GM18870 (cell line): Measurements from ENCODE around the gene TMPO.
A peak's percentile ranks its signal among the peaks of the same experiment; 100 is the strongest.
"Not testable (repeated sequence)": the region's sequence is repeated elsewhere in the genome, so short reads cannot be mapped to it uniquely, and the experiment has no call there.

Experiments
- ATAC-seq: cut with Tn5 transposase; IDR thresholded peaks from one replicate; pipeline ENCODE4 v1.9.1; 2021; ENCODE audit warnings: moderate library complexity; ENCODE audit not compliant: unreplicated experiment

TMPO gene, protein sequence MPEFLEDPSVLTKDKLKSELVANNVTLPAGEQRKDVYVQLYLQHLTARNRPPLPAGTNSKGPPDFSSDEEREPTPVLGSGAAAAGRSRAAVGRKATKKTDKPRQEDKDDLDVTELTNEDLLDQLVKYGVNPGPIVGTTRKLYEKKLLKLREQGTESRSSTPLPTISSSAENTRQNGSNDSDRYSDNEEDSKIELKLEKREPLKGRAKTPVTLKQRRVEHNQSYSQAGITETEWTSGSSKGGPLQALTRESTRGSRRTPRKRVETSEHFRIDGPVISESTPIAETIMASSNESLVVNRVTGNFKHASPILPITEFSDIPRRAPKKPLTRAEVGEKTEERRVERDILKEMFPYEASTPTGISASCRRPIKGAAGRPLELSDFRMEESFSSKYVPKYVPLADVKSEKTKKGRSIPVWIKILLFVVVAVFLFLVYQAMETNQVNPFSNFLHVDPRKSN

DNA sequence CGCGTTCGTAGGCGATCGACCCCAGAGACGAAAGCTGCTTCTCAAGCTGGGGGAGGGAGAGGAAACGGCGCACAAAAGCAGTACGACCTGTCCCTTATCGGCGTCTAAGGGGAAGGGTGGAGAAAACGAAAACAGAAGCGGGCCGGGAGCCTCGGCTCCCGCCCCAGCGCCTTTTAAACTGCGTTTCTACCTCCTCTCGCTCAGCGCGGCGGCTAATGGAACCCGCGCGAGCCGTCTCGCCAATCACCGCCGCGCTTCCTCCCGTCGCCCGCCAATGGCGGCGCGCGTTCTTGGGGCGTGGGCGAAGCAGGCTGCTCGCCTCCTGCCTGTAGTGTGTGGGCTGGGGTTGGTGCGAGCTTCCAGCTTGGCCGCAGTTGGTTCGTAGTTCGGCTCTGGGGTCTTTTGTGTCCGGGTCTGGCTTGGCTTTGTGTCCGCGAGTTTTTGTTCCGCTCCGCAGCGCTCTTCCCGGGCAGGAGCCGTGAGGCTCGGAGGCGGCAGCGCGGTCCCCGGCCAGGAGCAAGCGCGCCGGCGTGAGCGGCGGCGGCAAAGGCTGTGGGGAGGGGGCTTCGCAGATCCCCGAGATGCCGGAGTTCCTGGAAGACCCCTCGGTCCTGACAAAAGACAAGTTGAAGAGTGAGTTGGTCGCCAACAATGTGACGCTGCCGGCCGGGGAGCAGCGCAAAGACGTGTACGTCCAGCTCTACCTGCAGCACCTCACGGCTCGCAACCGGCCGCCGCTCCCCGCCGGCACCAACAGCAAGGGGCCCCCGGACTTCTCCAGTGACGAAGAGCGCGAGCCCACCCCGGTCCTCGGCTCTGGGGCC lies at the start of gene TMPO:
TMPO (plus strand) TSS at position 304 of the 824 bp plus-strand sequence; CDS start at position 582, 278 bp downstream.
- ATAC-seq: peak; percentile 65

DNA sequence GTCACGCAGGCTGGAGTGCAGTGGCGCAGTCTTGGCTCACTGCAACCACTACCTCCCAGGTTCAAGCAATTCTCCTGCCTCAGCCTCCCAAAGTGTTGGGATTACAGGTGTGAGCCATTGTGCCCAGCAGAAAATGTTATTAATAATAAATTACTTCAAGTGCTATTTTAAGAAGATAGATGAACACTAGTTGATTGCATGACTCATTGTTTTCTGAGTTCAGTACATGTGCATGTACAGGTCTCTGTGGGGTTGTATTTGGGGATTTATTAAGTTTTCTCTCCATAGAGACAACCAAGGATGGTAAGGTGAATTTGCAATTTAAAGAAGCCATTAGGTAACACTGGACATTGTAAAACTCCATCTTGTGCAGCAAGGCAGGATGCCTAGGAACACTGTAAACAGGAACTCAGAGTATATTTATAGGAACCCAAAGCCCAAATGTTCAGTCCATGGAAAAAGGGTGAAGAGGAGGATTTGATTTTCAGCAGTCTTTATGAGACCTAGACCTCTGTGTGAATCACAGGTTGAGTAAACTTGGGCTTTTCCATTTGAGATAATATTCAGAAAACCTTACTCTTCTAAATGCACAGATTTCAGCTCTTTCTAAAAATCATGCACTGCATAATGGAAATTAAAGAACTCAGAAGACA lies 49.3 kb upstream of the TMPO start:
- no peak for ATAC-seq

DNA sequence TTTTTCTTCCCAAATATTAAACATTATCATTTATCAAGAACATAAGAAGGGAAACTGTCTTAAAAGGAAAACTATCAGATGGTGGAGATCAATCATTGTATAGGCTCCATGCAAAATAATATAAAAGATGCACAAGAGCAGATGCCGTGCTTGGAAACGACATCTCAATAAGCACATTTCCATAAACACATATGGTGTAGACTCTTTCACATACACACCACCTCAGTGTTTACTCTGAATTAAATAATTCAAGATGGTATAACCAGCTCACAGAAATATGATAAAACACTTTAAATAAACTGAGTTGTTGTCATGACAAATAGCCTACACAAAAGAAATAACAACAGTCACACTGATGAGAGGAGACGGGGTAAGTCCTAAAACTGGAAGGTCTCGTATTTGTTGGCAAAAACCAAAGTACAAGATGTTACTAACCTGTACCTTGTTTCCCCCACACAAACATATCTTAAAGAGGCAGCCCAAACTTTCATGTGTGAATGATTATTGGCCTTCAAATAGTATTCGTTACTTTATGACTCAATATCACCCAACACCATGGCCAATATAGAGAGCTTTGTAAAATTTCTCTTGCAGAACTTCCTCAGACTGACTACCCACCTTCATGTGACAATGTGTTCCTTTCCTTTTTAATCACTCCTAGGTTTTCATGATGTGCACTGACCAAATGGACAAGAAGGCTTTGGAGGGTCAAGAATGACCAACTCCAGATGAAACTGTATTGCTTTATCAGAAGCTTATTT lies 48.6 kb upstream of the TMPO start:
- ATAC-seq: no peak

DNA sequence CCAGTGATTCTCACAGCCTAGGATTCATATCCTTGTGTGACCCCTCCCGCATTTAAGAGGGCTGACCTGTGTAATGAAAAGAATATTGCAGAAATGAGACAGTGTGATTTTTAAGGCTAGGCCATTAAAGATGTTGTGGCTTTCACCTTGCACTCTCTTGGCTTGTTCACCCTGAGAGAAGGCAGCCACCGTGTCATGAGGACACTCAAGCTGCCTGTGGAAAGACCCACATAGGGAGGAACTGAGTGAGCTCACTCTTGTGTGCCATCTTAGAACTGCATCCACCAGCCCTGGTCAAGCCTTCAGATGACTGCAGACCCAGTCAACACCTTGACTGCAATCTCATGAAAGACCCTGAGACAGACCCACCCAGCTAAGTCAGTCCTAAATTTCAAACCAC lies 46.3 kb upstream of the TMPO start:
- no peak for ATAC-seq

DNA sequence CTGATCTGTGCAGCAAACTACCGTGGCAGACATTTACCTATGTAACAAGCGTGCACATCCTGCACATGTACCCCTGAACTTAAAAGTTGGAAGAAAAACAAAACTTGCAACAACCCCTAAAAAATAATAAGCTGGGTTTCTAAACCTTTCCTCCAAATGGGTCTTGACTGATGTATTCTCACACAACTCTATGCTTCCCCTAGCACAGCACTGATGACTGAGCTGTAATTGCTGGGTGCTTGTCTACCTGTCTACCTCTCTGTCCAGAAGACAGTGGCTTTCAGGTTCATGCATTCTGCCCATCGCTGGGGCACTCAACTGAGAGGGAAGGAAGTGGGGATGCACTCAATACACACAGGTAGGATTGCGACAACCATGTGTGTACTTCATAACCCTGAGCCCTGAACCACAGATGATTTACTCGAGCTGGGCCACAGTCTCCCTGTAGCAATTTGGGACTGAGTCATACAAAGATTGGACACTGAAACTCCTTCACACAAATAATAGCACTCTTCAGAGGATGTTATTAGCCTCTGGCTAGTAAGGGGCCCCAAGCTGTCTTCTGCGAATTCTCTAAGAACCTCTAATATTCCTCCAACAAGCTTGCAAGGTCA lies 44.8 kb upstream of the TMPO start:
- ATAC-seq: no peak

DNA sequence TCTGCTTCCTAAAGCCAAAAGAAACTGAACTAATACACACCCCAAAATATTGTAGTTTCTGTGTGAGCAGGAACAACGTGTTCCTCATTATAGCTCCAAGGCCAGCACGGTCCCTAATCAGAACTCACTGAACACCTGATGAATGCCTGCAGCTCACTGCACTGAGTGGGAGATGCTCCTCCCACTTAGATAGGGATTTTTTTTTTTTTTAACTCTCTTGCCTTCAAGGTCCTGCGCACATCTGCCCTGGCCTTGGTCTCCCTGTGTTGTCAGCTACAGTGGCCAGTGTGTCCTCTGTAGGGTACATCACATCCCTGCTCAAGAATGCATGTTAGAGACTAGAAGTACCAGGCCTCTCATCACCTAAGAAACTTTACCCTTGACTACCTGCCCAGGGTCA lies 44.3 kb upstream of the TMPO start:
- ATAC-seq: no peak

DNA sequence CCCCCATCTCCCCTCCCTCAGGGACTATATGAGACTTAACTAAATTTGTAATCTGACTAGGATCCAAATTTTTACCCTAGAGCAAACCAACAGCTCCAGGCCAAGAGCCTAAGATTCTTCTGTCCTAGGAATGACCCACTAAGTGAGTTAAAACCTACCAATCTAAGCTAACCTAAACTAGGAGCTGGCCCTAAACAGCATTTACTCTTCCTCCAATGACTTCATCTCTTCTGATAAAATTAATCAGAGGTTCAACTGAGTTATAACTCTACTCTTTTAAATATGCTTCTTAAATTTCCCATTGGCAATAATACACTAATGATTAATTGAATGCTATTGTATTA lies 39.9 kb upstream of the TMPO start:
- ATAC-seq: no peak

DNA sequence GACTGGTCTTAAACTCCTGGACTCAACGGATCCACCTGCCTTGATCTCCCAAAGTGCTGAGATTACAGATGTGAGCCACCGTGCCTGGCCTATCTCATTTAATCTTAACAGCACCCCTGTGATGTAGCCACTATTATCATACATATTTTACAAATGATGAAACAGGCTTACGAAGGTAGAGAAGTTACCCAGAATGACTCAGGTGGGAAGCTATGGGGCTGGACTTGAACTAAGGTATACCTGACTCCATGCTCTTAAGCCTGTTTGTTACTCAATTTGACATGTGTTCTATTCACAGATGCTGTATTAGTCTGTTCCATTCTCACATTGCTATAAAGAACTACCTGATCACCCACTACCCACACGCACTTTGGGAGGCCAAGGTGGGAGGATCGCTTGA lies 36.8 kb upstream of the TMPO start:
- no peak for ATAC-seq

DNA sequence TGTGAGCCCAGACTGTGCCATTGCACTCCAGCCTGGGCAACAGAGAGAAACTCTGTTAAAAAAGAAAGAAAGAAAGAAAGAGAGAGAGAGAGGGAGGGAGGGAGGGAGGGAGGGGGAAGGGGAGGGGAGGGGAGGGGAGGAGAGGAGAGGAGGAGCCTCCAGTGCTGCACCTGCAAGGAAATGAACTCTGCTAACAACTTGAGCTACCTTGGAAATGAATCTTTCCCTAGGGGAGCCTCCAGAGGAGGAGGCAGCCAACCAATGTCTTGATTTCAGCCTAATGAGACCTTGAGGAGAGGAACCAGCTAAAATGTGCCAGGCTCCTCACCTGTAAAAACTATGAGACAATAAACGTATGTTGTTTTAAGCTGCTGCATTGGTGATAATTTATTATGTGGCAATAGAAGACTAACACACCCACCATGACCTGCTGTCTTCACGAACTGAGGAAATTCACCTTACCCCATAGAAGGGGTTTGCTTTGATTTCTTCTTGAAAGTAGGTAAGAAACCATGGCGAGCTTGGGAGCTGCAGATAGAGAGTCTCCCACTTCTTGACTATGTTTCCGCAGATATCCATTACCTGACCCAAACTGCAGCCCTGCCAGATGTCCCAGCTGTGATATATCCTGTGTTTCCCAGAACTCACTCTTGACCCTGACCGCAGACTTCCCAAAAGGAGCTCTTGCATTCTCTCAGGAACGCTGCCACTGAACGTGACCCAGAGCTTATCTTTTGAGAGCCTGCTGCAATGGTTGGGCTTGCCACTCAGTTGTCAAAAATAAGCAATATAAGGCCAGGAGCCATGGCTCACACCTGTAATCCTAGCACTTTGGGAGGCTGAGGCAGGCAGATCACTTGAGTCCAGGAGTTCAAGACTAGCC lies 31.5 kb upstream of the TMPO start:
- ATAC-seq: no peak

DNA sequence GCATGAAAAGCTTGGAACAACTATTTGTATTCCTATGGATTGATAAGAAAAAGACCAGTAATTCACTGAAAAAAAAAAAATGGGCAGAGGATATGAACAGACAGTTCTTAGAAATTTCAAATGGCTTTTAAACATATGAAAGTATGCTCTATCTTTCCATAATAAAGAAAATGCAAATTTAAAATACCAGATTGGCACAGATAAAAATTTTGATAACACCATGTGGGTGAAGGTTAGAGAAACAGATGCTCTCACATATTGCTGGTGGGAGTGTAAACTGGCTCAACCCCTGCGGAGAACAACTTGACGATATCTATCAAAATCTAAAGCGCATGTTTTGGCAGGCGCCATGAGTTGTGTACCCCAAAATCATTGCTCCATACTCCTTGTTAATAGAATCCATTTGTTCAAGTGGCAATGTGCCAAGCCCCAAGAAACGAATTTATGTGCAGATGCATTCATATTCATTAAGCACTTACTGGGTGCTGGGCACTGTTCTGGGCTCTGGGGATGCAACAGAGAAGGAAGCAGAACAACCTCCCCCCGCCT lies 29.5 kb upstream of the TMPO start:
- ATAC-seq: no peak

DNA sequence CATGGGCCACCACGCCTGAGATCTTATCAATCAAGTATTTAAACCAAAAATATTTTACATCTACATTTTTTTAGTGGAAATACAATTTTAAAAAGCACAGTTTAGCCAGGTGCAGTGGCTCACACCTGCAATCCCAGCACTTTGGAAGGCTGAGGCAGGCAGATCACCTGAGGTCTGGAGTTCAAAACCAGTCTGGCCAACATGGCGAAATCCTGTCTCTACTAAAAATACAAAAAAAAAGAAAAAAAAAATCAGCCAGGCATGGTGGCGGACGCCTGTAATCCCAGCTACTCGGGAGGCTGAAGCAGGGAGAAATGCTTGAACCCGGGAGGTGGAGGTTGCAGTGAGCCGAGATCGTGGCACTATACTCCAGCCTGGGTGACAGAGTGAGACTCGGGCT lies 27.0 kb upstream of the TMPO start:
- ATAC-seq: not testable (repeated sequence)

DNA sequence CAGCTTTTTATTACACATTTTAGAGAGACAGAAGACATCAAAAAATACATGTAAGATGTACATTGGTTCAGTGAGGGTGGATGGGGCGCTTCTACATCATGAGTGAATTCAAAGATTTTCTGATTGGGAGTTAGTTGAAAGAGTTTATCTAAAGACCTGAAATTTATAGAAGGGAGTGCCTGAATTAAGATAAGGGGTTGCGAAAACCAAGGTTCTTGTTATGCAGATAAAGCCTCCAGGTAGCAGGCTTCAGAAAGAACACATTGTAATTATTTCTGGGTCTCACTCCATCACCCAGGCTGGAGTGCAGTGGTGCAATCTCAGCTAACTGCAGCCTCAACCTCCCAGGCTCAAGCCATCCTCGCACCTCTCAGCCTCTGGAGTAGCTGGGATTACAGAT lies 26.2 kb upstream of the TMPO start:
- ATAC-seq: no peak

DNA sequence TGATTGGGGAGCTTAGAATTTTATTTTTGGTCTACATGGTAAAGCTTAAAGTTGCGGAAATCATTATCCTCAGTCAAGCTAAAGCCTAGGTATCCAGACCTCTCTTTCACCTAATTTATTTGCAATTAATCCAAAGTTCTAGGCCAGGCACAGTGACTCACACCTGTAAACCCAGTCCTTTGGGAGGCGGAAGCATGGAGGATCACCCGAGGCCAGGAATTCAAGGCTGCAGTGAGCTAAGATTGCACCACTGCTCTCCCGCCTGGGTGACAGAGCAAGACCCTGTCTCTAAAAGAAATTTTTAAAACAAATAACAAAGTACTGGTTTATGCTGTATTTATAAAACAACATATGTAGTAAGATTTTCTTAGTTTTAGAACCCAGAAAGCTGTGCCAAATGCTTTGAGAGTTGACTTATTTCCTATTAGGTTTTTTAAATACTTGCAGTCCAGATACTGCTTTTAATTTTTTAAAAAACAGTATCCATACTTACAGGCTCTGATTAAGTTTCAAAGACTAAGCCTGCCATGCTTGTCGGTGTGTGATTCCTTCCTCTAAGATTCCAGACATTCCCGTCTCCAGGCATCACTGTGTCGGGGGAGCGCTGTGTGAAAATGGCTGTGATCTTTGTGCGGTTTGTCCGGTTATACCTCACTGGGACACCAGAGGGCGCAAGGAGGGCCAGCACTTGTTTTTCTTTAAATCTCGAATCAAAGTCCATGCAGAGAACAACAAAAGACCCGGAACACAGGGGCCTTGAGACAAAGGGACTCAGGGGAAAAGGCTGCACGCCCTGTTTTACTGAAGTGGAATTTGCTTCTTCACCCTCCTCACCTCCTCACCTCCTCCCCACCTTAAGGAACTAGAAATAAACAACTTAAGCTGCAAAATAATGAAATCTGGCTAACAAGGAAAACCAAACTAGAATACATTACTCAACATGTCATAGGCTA lies 24.6 kb upstream of the TMPO start:
- peak; percentile 83 for ATAC-seq

DNA sequence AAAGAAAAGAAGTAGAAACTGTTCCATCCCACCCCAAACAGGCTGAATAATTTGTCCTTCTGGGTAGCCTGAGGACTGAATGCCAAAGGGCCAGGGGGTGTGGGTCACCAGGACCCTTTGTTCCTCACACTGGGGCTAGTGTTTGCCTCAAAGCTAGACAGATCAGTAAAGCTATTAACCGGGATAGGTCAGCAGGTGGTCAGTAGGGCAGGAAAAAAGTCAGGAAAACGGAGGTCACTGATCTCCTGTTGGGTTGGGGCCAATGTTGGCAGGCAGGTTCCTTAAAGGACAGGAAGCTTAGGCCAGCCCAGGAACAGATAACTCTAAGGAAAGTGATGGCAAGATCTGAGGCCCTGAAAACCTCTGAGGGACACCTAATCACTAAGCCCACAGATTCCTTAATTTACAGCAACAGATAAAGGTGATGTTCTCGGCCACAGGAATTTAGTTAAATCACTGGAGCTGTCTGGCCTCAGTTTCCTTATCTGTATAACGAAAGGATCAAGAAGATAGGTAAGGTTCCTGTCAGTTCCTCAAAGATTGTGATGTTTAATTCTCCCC lies 22.7 kb upstream of the TMPO start:
- no peak for ATAC-seq

DNA sequence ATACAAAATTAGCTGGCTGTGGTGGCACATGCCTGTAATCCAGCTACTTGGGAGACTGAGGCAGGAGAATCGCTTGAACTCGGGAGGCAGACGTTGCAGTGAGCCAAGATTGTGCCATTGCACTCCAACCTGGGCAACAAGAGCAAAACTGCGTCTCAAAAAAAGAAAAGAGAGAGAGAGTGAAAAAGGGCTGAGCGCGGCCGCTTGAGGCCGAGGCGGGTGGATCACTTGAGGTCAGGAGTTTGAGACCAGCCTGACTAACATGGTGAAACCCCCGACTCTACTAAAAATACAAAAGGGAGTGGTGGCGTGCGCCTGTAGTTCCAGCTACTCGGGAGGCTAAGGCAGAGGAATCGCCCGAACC lies 14.1 kb upstream of the TMPO start:
- ATAC-seq: not testable (repeated sequence)

DNA sequence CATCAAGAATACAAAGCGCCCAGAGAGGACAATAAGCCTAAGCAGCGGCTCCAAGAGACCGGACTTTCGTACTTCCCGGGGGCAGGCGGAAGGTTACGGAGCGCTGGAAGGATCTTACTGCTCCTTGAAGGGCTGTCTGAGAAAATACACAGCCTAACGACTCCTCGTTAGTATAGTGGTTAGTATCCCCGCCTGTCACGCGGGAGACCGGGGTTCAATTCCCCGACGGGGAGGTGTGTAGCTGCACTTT lies 12.1 kb upstream of the TMPO start:
- ATAC-seq: peak; percentile 60

DNA sequence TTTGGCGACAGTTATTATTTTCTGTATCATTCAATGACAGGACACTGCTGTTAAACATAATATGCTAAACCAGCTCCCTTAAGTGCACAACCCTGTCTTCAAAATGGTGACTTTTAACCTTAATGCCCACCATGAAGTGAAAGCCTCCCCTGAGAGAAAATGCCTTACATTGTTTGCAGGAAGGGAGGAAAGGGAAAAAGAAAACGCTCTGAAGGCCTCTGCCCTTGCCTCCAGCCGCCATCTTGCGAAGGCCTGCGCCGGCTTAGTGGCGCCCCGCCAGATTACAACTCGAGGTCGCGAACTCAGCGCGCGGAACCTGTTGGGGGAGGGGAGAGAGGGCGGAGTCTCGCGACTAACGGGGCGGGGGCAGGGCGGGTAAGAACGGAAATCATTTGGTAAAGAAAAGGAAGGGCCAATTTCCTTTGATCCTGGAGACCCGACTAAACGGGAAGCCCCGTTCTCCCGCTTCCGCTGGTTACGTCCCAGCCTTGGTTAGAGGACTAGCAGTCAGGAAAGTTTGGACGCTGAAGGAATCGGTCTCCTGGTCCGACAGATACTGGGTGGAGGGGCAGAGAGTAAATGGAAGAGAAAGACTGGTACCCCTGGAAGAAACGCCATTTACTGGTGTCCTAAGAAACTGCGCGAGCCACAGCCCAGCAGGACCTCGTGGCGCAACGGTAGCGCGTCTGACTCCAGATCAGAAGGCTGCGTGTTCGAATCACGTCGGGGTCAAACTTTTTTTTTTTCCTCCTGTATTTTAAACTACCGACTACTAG lies 11.6 kb upstream of the TMPO start:
- peak; percentile 60 for ATAC-seq

DNA sequence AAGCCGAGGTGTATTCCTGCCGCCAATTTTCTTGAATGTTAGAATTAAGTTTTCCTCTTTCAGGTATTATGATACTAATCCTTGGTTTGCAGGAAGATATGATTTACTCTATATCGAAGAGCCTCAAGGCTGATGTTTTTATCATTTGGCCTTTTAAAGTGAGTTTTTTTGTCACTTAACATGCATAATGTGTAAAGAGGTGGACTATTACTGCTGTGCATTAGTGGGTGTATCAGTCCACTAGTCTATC lies 11.1 kb upstream of the TMPO start:
- peak; percentile 11 for ATAC-seq
